ENCODE results near the gene GGCX. TPM values are rescaled to one million over a fixed set of nuclear protein-coding genes. Genes with fewer than 3 reads are reported as not detected.

Gene GGCX
- total and polyA plus RNA-seq, 2 donors (not counting 3 experiments of a cell fraction or from before 2014, with no cell fraction given): 48.0 to 62.7 TPM

GRCh38 chr2:85514323-85514722, 47.0 kb downstream of the GGCX start:
- intact Hi-C loops (cut with micrococcal nuclease): no loop called here
- DNase-seq (ENCODE audit: low read depth, low spot score) (no peak), FAIRE-seq (no peak)
- ChIA-PET CTCF (no interaction called here), POLR2A (interaction anchor here (0.5 kb wide), 1 partner anchor 196 kb away, joined by 3 read pairs; no protein-coding TSS in a partner anchor)
- Histone ChIP-seq H3K4me2 (ENCODE audit: insufficient read depth, low read length) (no peak overlapping the region), H3K79me2 (ENCODE audit: control insufficient read depth, insufficient read depth, low read length) (no peaks in the 10 kb centered on the region), H3K36me3 (ENCODE audit: control insufficient read depth in 2 of 2, extremely low read depth in 1 of 2, insufficient read depth in 2 of 2, low read length in 2 of 2) (no peaks in the 10 kb centered on the region), H3K27ac (ENCODE audit: insufficient read depth, low read depth, low read length) (no peak overlapping the region), H3K27me3 (ENCODE audit: control insufficient read depth in 2 of 2, insufficient read depth in 2 of 2, low read length in 2 of 2) (no peaks in the 10 kb centered on the region), H3K9ac (replicated peaks; ENCODE audit: extremely low read depth, insufficient read depth, low read length) (no peak overlapping the region), H4K20me1 (replicated peaks; ENCODE audit: control insufficient read depth, extremely low read depth, insufficient read depth, low read length) (no peaks in the 10 kb centered on the region), H2AFZ (ENCODE audit: low read depth, low read length) (no peak overlapping the region), H3K4me1 (ENCODE audit: control insufficient read depth, extremely low read depth, insufficient read depth, low read length) (peaks cover 14% of the 10 kb centered on the region), H3K9me1 (replicated peaks; ENCODE audit: control insufficient read depth, extremely low read depth, insufficient read depth, low read length) (no peaks in the 10 kb centered on the region), H3K9me3 (replicated peaks; ENCODE audit: control insufficient read depth, insufficient read depth, low read length) (no peaks in the 10 kb centered on the region), H3K4me3 (replicated peaks in 1 of 3; ENCODE audit: insufficient read depth in 1 of 3, low read depth in 1 of 3, low read length in 3 of 3) (no peak overlapping the region)
- dilution Hi-C loops (cut with MboI; ENCODE audit: extremely low pct_ligation_motif_present, low sequenced_read_pairs): no loop called here
- TF ChIP-seq POLR2A (IDR thresholded peaks at IDR 0.05; ENCODE audit: low read depth, low read length): no peak
- BruUV-seq (replicated peaks): no TSS peak

- dilution Hi-C loops (cut with MboI; ENCODE audit: extremely low pct_ligation_motif_present, low sequenced_read_pairs) (no loop called here), intact Hi-C loops (cut with micrococcal nuclease) (no loop called here)
- DNase-seq (ENCODE audit: low read depth, low spot score) (peak; percentile 75), FAIRE-seq (peak; percentile 63)
- Histone ChIP-seq H3K79me2 (ENCODE audit: control insufficient read depth, insufficient read depth, low read length) (no peaks in the 10 kb centered on the region), H3K4me2 (ENCODE audit: insufficient read depth, low read length) (no peak overlapping the region), H3K9ac (replicated peaks; ENCODE audit: extremely low read depth, insufficient read depth, low read length) (no peak overlapping the region), H3K4me1 (ENCODE audit: control insufficient read depth, extremely low read depth, insufficient read depth, low read length) (peaks cover 5% of the 10 kb centered on the region), H4K20me1 (replicated peaks; ENCODE audit: control insufficient read depth, extremely low read depth, insufficient read depth, low read length) (no peaks in the 10 kb centered on the region), H3K4me3 (replicated peaks in 1 of 3; ENCODE audit: insufficient read depth in 1 of 3, low read depth in 1 of 3, low read length in 3 of 3) (no peak overlapping the region), H3K27ac (ENCODE audit: insufficient read depth, low read depth, low read length) (no peak overlapping the region), H3K27me3 (ENCODE audit: control insufficient read depth in 2 of 2, insufficient read depth in 2 of 2, low read length in 2 of 2) (no peaks in the 10 kb centered on the region), H3K9me3 (replicated peaks; ENCODE audit: control insufficient read depth, insufficient read depth, low read length) (no peaks in the 10 kb centered on the region), H3K9me1 (replicated peaks; ENCODE audit: control insufficient read depth, extremely low read depth, insufficient read depth, low read length) (no peaks in the 10 kb centered on the region), H3K36me3 (ENCODE audit: control insufficient read depth in 2 of 2, extremely low read depth in 1 of 2, insufficient read depth in 2 of 2, low read length in 2 of 2) (no peaks in the 10 kb centered on the region), H2AFZ (ENCODE audit: low read depth, low read length) (no peak overlapping the region)
- ChIA-PET CTCF (interaction anchor here (0.7 to 1.6 kb wide), 8 partner anchors 9 to 41 kb away, joined by 3 to 6 read pairs (median 4); partner anchors contain the start of gene MAT2A), POLR2A (interaction anchor here (0.8 to 1.7 kb wide), 2 partner anchors 28 to 84 kb away, joined by 3 to 8 read pairs; partner anchors contain the start of genes MAT2A and RNF181)
- BruUV-seq (replicated peaks): no TSS peak
- TF ChIP-seq EZH2 (IDR thresholded peaks at IDR 0.05; ENCODE audit: borderline replicate concordance, low read depth, low read length, severe bottlenecking) (no peak), POLR2A (IDR thresholded peaks at IDR 0.05; ENCODE audit: low read depth, low read length) (no peak), MYC (IDR thresholded peaks at IDR 0.05; ENCODE audit: low read depth, low read length) (no peak), CTCF (IDR thresholded peaks at IDR 0.05; ENCODE audit: extremely low read depth in 1 of 2, insufficient read depth in 1 of 2, low read depth in 1 of 2, low read length in 2 of 2) (no peak), FOS (IDR thresholded peaks at IDR 0.05; ENCODE audit: borderline replicate concordance, insufficient read depth, low read length) (no peak), GATA2 (IDR thresholded peaks at IDR 0.05; ENCODE audit: insufficient read depth, insufficient read length, low read depth, low read length) (no peak), MAX (IDR thresholded peaks at IDR 0.05; ENCODE audit: insufficient read depth, insufficient read length) (no peak), JUN (IDR thresholded peaks at IDR 0.05; ENCODE audit: borderline replicate concordance, insufficient read depth, insufficient read length, low read depth) (no peak)
Observed at GRCh38 chr2:85511008-85511811, 50.1 kb downstream of the GGCX start.
